ENCODE results near the gene TRIM36. TPM values are rescaled to one million over a fixed set of nuclear protein-coding genes. Genes with fewer than 3 reads are reported as not detected.
A peak's percentile ranks its signal among the peaks of the same experiment; 100 is the strongest.

TRIM36 gene, protein sequence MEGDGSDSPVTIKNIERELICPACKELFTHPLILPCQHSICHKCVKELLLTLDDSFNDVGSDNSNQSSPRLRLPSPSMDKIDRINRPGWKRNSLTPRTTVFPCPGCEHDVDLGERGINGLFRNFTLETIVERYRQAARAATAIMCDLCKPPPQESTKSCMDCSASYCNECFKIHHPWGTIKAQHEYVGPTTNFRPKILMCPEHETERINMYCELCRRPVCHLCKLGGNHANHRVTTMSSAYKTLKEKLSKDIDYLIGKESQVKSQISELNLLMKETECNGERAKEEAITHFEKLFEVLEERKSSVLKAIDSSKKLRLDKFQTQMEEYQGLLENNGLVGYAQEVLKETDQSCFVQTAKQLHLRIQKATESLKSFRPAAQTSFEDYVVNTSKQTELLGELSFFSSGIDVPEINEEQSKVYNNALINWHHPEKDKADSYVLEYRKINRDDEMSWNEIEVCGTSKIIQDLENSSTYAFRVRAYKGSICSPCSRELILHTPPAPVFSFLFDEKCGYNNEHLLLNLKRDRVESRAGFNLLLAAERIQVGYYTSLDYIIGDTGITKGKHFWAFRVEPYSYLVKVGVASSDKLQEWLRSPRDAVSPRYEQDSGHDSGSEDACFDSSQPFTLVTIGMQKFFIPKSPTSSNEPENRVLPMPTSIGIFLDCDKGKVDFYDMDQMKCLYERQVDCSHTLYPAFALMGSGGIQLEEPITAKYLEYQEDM
- 1 to 10 TPM in 4 of 6 donors, under 1 TPM in 2; under 0.01 to 7.3 (median 2.9) TPM for total RNA-seq

DNA sequence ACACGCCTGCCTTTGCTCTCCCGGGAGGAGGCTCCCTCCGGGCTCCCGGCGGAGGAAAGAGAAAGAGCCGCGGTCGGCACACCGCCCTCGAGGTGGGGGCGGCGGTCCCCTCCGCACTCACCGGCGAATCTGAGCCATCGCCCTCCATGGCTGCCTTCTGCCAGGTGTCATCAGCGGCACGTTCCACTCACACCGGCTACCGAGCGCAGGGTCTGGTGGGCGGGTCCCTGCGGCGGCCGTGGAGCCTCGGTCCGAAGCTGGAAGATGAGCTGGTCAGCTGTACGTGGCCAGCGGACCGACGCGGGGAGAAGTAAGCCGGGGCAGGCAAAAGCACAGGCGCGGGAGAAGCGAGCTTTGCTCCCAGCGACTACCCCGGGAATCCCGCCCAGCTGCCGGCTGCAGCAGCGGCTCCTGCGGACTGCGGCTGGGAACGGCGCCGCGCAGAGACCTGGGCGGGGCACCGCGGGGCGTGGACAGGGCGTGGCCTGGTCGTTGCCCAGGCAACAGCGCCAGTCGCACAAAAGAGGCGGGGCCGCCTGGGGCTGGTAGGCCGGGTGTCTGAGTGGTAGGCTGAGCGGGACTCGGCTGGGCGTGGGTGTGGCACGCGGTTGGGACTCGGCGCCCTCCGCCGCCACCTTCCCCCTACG lies at the start of gene TRIM36:
TSS of gene TRIM36 (minus strand) at position 422 of the 647 bp plus-strand sequence. CDS start at position 148, 274 bp downstream.
- TF ChIP-seq POLR2A (IDR thresholded peaks at IDR 0.05) (peak in 3 of 4 donors; percentile 32 to 82 (median 38)), POLR2AphosphoS5 (IDR thresholded peaks at IDR 0.05) (peak; percentile 21 to 75), EP300 (IDR thresholded peaks at IDR 0.05) (no peak)
- TF ChIP-seq, protein P1, sequence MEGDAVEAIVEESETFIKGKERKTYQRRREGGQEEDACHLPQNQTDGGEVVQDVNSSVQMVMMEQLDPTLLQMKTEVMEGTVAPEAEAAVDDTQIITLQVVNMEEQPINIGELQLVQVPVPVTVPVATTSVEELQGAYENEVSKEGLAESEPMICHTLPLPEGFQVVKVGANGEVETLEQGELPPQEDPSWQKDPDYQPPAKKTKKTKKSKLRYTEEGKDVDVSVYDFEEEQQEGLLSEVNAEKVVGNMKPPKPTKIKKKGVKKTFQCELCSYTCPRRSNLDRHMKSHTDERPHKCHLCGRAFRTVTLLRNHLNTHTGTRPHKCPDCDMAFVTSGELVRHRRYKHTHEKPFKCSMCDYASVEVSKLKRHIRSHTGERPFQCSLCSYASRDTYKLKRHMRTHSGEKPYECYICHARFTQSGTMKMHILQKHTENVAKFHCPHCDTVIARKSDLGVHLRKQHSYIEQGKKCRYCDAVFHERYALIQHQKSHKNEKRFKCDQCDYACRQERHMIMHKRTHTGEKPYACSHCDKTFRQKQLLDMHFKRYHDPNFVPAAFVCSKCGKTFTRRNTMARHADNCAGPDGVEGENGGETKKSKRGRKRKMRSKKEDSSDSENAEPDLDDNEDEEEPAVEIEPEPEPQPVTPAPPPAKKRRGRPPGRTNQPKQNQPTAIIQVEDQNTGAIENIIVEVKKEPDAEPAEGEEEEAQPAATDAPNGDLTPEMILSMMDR (IDR thresholded peaks at IDR 0.05): peak in 1 of 6 experiments; percentile 23
- peak; percentile 95 to 99 for DNase-seq
- H3K36me3 ChIP-seq: no peaks in the 10 kb centered on the region
- WGBS, 2 donors: 0% methylated on average over 41 of the region's 68 CpGs; no CpG with 5 or more reads in 1 of the 2 donors
- peaks cover 15 to 25% (median 19%) of the 10 kb centered on the region in 4 donors for H3K4me1 ChIP-seq
- peaks cover 0 to 14% (median 5%) of the 10 kb centered on the region in 4 donors for H3K27me3 ChIP-seq
- H3K4me3 ChIP-seq: peak within 1 kb of the TSS; percentile 52 to 91 (median 70)
- no peaks in the 10 kb centered on the region for H3K9me3 ChIP-seq
- H3K27ac ChIP-seq: peak within 1 kb of the TSS in 3 of 4 donors; percentile 9 to 77 (median 46)
- peak; percentile 98 for ATAC-seq (ENCODE audit: low FRiP score in 2 of 2)

DNA sequence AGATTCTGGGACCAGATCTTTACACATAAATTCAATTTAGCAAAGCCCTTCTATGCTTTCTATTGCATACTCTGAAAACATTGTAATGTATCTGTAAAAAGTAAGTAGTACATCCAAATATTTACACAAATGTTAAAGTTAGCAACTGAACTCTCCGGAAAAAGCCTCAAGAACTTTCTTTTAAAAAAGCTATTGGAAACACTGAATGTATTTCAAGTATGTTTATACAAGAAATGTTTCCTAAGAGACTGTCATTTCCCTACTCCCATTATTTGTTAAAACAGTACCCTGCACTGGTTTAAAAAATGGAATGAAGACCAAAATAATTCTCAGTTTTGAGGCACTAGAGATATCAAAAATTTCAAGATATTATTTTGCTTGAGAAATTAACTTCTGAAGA lies 44.8 kb upstream of the TRIM36 start:
- Histone ChIP-seq H3K36me3 (peaks cover 0 to 39% (median 8%) of the 10 kb centered on the region in 4 donors), H3K4me1 (no peaks in the 10 kb centered on the region), H3K27ac (no peak overlapping the region), H3K9me3 (no peaks in the 10 kb centered on the region), H3K4me3 (no peak overlapping the region), H3K27me3 (no peaks in the 10 kb centered on the region)
- no peak for TF ChIP-seq POLR2AphosphoS5 (IDR thresholded peaks at IDR 0.05)
- TF ChIP-seq, protein P1 (IDR thresholded peaks at IDR 0.05): no peak
- DNase-seq (no peak), ATAC-seq (ENCODE audit: low FRiP score in 2 of 2) (no peak)
- WGBS, 2 donors: 33 to 40% methylated on average over 1 of the region's 1 CpG

DNA sequence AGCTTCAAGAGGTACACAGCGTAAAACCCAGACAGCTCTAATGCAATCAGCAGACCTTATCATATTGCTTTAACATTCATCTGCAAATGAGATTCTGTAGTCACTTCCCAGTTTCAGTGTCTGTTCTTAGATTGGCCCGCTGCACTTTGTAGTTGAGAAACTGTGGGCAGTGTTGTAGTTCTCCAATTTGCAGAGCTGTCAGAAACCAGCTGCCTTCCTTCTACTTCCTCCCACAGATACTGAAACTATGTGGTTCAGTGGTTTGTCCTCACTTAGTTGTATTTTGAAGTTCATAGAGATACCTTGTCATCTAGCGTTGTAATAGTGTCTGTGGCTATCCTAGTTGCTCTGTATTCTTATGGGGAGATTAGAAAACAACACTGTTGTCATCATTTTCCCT lies 39.6 kb upstream of the TRIM36 start:
- ATAC-seq (ENCODE audit: low FRiP score in 2 of 2): peak; percentile 85 to 92
- no peak overlapping the region for H3K4me3 ChIP-seq
- TF ChIP-seq POLR2A (IDR thresholded peaks at IDR 0.05): no peak
- TF ChIP-seq POLR2AphosphoS5 (IDR thresholded peaks at IDR 0.05): no peak
- TF ChIP-seq, protein P1 (IDR thresholded peaks at IDR 0.05): no peak
- no peaks in the 10 kb centered on the region for H3K27me3 ChIP-seq
- no peaks in the 10 kb centered on the region for H3K4me1 ChIP-seq
- 70 to 74% methylated on average over 3 of the region's 3 CpGs for WGBS, 2 donors
- H3K9me3 ChIP-seq: no peaks in the 10 kb centered on the region
- DNase-seq: peak in 1 of 2 donors; percentile 48
- no peak overlapping the region for H3K27ac ChIP-seq
- peaks cover 0 to 20% (median 5%) of the 10 kb centered on the region in 4 donors for H3K36me3 ChIP-seq

DNA sequence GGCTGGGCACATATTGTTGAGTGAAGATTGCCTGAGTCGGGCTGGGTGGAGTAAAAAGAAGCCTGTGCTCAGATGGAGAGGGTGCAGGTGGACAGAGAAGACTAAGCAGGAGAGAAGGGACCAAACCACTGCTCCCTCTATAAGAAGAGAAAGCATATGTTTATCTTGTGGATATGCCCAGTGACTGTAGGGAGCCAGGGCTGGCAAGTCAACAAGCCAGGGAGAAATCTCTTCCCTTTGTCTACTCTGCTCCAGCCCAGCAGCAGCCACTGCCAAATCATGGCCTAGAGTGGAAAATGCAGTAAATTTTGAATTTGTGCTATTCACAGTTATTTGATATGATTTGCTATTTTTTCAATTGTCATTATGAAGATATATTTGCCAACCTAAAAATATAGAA lies 33.2 kb upstream of the TRIM36 start:
- no peak overlapping the region for H3K4me3 ChIP-seq
- H3K4me1 ChIP-seq: no peaks in the 10 kb centered on the region
- 88 to 90% methylated on average over 1 of the region's 1 CpG for WGBS, 2 donors
- H3K9me3 ChIP-seq: no peaks in the 10 kb centered on the region
- no peaks in the 10 kb centered on the region for H3K27me3 ChIP-seq
- DNase-seq (no peak), ATAC-seq (ENCODE audit: low FRiP score in 2 of 2) (peak in 1 of 2 donors; percentile 19)
- no peak overlapping the region for H3K27ac ChIP-seq
- TF ChIP-seq POLR2AphosphoS5 (IDR thresholded peaks at IDR 0.05) (no peak), POLR2A (IDR thresholded peaks at IDR 0.05) (no peak), EP300 (IDR thresholded peaks at IDR 0.05) (no peak)
- TF ChIP-seq, protein P1 (IDR thresholded peaks at IDR 0.05): no peak
- H3K36me3 ChIP-seq: no peaks in the 10 kb centered on the region
